ENCODE measurements around the gene PLCL1.

DNA sequence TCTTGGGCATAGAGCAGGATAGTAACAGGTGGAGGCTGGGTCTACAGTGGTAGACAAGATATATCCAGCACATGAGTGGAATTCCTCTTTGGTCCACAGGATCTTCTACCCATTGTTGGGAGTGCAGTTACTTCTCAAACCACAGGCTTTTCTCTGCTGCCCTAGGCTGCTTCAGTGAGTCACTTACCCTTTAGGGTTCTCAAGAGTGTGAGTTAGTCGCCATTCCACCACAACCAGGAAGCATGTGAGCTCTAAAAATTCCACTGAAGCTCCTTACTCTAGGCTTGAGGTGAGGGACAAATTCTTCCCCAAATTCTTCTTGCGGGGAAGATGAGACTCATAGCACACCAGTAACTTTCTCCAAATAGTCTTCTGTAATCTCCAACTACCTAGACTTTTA, 189.4 kb downstream of the PLCL1 start:
- TF ChIP-seq EP300 (IDR thresholded peaks at IDR 0.05; ENCODE audit: borderline replicate concordance in 1 of 2, low read depth in 1 of 2, low read length in 1 of 2) (no peak), GABPA (IDR thresholded peaks at IDR 0.05; ENCODE audit: low read depth) (no peak), CTCF (IDR thresholded peaks at IDR 0.05) (no peak), EZH2phosphoT487 (IDR thresholded peaks at IDR 0.05; ENCODE audit: borderline replicate concordance, low read depth) (no peak), JUND (IDR thresholded peaks at IDR 0.05) (no peak), POLR2AphosphoS5 (IDR thresholded peaks at IDR 0.05; ENCODE audit: low read depth, low read length) (no peak), RCOR1 (IDR thresholded peaks at IDR 0.05; ENCODE audit: low read length) (no peak), MAX (IDR thresholded peaks at IDR 0.05; ENCODE audit: low read depth) (no peak), RFX5 (IDR thresholded peaks at IDR 0.05; ENCODE audit: low read length) (no peak), FOXJ3 (CRISPR knock-in tag; IDR thresholded peaks at IDR 0.05) (no peak), CHD2 (IDR thresholded peaks at IDR 0.05; ENCODE audit: low read length, partially characterized antibody) (no peak)
- TF ChIP-seq, protein P1, sequence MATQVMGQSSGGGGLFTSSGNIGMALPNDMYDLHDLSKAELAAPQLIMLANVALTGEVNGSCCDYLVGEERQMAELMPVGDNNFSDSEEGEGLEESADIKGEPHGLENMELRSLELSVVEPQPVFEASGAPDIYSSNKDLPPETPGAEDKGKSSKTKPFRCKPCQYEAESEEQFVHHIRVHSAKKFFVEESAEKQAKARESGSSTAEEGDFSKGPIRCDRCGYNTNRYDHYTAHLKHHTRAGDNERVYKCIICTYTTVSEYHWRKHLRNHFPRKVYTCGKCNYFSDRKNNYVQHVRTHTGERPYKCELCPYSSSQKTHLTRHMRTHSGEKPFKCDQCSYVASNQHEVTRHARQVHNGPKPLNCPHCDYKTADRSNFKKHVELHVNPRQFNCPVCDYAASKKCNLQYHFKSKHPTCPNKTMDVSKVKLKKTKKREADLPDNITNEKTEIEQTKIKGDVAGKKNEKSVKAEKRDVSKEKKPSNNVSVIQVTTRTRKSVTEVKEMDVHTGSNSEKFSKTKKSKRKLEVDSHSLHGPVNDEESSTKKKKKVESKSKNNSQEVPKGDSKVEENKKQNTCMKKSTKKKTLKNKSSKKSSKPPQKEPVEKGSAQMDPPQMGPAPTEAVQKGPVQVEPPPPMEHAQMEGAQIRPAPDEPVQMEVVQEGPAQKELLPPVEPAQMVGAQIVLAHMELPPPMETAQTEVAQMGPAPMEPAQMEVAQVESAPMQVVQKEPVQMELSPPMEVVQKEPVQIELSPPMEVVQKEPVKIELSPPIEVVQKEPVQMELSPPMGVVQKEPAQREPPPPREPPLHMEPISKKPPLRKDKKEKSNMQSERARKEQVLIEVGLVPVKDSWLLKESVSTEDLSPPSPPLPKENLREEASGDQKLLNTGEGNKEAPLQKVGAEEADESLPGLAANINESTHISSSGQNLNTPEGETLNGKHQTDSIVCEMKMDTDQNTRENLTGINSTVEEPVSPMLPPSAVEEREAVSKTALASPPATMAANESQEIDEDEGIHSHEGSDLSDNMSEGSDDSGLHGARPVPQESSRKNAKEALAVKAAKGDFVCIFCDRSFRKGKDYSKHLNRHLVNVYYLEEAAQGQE (IDR thresholded peaks at IDR 0.05; ENCODE audit: low read depth, low read length) = no peak
- TF ChIP-seq, protein P2, sequence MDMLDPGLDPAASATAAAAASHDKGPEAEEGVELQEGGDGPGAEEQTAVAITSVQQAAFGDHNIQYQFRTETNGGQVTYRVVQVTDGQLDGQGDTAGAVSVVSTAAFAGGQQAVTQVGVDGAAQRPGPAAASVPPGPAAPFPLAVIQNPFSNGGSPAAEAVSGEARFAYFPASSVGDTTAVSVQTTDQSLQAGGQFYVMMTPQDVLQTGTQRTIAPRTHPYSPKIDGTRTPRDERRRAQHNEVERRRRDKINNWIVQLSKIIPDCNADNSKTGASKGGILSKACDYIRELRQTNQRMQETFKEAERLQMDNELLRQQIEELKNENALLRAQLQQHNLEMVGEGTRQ (IDR thresholded peaks at IDR 0.05; ENCODE audit: borderline replicate concordance, low read depth, low read length) = no peak

Measured in SK-N-SH (cell line).